NCI-H345 (cell line): ENCODE results near the gene CENPK.
"Not testable (repeated sequence)": the region's sequence is repeated elsewhere in the genome, so short reads cannot be mapped to it uniquely, and the experiment has no call there.

ENCODE experiments used
- DNase-seq: peaks from one replicate; lab custom pipeline; 2025; lab: John Stamatoyannopoulos, UW

Gene CENPK

DNA sequence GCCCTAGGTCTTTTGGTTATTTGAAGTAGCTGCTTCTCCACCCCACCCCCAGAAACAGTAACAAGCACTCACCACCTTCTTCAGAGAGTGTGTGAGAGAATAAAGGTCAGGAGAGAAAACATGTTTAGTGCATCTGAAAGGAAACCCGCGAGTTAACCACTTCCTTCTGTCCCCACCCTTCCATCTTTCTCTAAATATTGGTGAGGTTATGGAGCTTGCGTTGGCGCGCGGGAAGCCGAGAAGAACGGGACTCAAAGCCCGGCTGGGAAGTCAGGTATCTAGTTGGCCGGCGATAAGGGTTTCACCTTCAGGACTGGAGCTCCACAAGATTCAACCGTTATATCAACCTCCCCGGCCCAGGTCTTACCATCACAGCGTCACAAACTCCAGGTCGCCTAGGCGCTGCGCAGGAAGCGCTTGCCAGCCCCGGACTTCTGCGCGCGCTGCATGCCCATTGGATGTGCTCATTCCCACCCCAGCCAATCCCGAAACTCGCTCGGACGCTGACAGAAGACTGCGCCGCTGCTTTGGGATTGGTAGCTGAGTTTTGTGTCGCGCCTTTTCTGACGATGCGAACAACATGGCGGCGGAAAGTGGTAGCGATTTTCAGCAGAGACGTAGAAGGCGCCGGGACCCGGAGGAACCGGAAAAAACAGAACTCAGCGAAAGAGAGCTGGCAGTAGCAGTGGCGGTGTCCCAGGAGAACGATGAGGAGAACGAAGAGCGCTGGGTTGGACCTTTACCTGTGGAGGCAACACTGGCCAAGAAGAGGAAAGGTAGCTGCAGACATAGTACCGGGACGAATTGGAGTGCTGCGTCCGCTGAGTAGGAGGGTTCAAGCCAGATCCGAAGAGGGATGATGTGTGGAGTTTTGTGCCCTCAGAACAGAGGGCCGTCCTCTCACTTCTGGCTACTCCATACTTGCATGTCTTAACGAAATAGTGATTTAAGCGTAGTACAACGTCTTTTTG, at the start of gene CENPK, which contains the start of gene PPWD1:
Gene CENPK (minus strand): TSS at position 438 of the 971 bp plus-strand sequence. CDS start 8,261 bp downstream, outside the sequence.
Gene PPWD1 (plus strand): TSS at position 566 of the 971 bp plus-strand sequence. CDS start 15 bp downstream, at position 581.
- peak; percentile 94 for DNase-seq

- no peak for DNase-seq
Observed at GRCh38 chr5:65612298-65612907, 49.4 kb upstream of the CENPK start.

DNA sequence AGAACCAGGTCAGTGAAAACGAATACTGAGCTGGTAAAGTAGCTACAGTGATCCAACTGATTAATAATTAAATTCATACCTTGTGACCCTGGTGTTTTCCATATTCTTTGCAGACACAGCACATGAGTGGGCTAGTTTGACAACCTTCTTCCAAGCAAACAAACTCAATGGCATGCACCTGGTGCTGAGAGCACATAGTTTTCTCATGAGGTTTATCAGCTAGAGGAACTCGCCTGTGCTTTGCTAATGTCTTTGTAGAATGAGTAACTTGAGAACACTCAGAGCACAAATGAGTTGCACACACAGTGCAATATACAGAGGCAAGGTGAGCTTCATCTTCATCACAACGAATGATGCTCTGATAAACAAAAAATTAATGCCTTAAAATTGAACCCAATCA, 48.6 kb upstream of the CENPK start:
- no peak for DNase-seq

GRCh38 chr5:65601761-65602160, 38.8 kb upstream of the CENPK start:
- not testable (repeated sequence) for DNase-seq

GRCh38 chr5:65588694-65589093, 25.7 kb upstream of the CENPK start:
- DNase-seq: no peak

- no peak for DNase-seq
Observed at GRCh38 chr5:65577141-65577540, 14.2 kb upstream of the CENPK start.

GRCh38 chr5:65570598-65571226, 7.7 kb upstream of the CENPK start:
- DNase-seq: no peak

DNA sequence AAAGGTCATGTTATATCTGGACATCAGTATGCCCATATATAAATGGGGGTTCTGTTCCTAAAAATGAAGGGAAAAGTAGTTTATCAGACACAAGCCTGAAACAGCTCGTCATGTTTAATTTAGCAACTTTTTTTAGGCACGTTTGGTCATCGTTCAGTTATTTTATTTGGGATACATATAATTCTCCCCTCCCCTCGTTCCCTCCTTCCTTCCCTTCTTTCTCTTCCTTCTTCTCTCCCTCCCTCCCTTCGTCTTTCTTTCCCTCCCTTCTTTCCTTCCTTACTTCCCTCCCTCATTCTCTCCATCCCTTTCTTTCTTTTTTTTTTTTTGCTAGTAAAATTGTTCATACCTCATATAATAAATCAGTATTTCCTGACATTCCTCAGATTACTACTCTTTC, 3.5 kb upstream of the CENPK start:
- no peak for DNase-seq

GRCh38 chr5:65563777-65564176, 809 bp upstream of the CENPK start:
- no peak for DNase-seq

- no peak for DNase-seq
Observed at GRCh38 chr5:65556718-65557117, 6.2 kb downstream of the CENPK start.

- no peak for DNase-seq
Observed at GRCh38 chr5:65556181-65556580, 6.8 kb downstream of the CENPK start.

DNA sequence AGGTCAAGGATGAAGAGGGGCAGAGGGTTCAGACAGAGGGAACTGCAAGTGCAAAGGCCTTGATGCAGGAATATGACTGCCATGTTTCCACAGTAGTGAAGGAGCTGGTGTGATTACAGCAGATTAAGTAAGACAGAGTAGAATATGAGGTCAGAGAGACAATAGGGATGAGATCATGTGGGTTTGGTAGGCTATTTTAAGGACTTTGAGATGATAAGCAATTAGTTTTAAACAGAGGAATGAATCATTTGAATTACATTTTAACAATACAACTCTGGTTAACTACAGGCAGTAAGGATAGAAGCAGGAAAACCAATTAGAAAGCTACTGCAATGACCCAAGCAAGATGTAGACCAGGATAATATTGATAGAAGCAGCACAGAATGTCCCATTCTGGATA, 7.7 kb downstream of the CENPK start:
- DNase-seq: no peak

- no peak for DNase-seq
Observed at GRCh38 chr5:65553941-65554340, 9.0 kb downstream of the CENPK start.

GRCh38 chr5:65548281-65548680, 14.7 kb downstream of the CENPK start:
- DNase-seq: no peak

- no peak for DNase-seq
Observed at GRCh38 chr5:65546141-65546540, 16.8 kb downstream of the CENPK start.

DNA sequence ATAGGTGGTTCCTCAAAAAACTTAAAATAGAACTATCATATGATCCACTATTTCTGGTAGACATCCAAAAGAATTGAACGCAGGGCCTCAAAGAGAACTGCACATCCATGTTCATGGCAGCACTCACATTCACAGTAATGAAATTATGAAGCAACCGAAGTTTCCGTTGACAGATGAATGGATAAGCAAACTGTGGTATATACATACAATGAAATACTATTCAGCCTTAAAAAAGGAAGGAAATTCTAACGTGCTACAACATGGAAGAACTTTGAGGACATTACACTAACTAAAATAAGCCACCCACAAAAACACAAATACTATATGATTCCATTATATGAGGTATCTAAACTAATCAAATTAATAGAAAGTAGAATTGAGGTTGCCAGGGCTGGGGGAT, 18.5 kb downstream of the CENPK start:
- no peak for DNase-seq

- no peak for DNase-seq
Observed at GRCh38 chr5:65539827-65540226, 23.1 kb downstream of the CENPK start.

DNA sequence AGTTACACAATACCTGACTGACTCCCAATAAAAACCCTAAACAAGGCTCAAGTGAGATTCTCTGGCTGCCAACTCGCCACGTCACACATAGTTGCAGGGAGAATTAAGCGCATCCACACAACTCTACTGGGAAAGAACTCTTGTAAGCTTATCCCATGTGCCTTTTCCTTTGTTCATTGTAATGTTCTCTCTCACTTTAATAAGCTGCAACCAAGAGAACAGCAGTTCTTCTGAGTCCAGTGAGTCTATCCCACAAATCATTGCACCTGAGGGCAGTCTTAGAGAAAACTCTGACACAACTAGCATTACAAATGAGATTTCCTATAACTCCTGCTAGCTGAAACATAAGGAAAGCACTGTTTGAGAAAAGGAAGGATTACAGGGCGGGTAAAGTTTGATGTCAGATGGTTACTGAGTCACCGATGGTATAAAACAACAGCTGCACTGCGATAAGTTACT, 27.4 kb downstream of the CENPK start:
- DNase-seq: no peak

- no peak for DNase-seq
Observed at GRCh38 chr5:65530904-65531303, 32.1 kb downstream of the CENPK start.

DNA sequence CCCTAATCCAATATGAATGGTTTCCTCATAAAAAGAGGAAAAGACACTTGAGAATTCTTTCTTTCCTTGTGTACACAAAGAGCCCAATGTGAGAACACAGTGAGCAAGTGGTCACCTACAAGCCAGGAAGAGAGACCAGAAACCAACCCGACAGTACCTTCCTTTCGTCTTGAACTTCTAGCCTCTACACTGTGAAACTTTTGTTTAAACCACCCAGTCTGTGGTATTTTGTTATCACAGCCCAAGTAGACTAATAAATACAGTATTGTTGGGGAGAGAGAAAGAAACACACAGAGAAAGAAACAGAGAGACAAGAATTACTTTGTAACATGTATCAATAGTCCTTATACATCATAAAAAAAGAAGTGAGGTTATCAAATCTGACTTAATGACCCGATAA, 37.2 kb downstream of the CENPK start:
- no peak for DNase-seq

DNA sequence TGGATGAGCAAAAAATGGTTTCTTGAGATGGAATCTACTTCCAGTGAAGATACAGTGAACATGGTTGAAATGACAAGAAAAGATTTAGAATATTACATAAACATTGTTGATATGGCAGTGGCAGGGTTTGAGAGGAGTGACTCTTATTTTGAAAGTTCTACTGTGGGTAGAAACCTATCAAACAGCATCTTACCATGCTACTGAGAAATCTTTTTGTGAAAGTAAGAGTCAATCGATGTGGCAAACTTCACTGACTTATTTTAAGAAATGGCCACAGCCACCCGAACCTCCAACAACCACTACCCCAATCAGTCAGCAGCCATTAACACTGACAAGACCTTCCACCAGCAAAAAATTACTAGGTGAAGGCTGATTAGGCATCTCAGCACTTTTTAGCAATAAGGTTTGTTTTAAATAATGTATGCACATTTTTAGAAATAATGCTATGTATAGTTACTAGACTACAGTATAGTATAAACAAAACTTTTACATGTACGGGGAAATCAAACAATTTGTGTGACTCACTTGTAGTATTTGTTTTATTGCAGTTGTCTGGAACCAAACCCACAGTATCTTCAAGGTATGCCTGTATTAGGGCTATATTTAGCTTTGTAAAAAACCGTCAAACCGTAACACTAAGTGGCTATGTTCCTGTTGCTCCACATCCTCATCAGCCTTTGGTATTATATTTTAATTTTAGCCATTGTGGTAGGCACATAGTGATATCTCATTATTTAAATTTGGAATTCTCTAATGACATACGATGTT, 50.6 kb downstream of the CENPK start:
- peak; percentile 0 for DNase-seq

DNA sequence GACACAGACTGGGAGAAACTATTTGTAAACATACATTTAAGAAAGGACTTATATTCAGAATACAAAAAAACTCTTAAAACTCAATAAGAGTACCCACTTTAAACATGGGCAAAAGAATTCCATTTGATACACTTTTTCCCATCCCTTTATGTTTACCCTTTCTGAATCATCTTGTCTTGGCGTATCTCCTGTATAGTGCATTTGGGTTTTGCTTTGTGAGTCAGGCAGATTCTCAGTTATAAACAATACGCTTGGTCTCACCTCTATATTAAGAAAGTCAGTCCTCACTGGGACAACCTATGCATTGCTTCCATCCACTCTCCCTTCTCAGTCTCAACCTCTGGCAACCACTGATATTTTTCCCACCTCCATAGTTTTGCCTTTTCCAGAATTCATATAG, 54.0 kb downstream of the CENPK start:
- no peak for DNase-seq
